Ramos (cell line): ENCODE data around the gene STPG3.

Source experiments
- in situ Hi-C: fragments of 300-500 bp; cut with MboI; formaldehyde crosslinking; loops from one replicate; pipeline ENCODE4 v1.14.3; 2022; ENCODE audit warnings: low sequenced_read_pairs; ENCODE audit not compliant: unreplicated experiment

The STPG3 gene

GRCh38 chr9:137232101-137232500, 19.0 kb upstream of the STPG3 start:
- in situ Hi-C loops = loop anchor here (25.0 kb wide), 1 partner anchor 445 kb away; the partner anchor contains the start of genes CCDC183 and TMEM141

GRCh38 chr9:137232510-137232909, 18.6 kb upstream of the STPG3 start:
- in situ Hi-C loops = loop anchor here (25.0 kb wide), 1 partner anchor 445 kb away; the partner anchor contains the start of genes CCDC183 and TMEM141

- in situ Hi-C loops = loop anchor here (25.0 kb wide), 1 partner anchor 446 kb away; the partner anchor contains the start of genes CCDC183 and TMEM141
These were observed 17.7 kb upstream of the STPG3 start for GRCh38 chr9:137233143-137233980.

- in situ Hi-C loops = loop anchor here (25.0 kb wide), 1 partner anchor 447 kb away; the partner anchor contains the start of genes CCDC183 and TMEM141
These were observed 16.9 kb upstream of the STPG3 start for GRCh38 chr9:137234055-137234697.

GRCh38 chr9:137234758-137235423, 16.2 kb upstream of the STPG3 start:
- in situ Hi-C loops = loop anchor here (25.0 kb wide), 1 partner anchor 448 kb away; the partner anchor contains the start of genes CCDC183 and TMEM141

- in situ Hi-C loops = loop anchor here (25.0 kb wide), 1 partner anchor 448 kb away; the partner anchor contains the start of genes CCDC183 and TMEM141
These were observed 15.5 kb upstream of the STPG3 start for GRCh38 chr9:137235424-137236237.

GRCh38 chr9:137236238-137236935, 14.7 kb upstream of the STPG3 start:
- in situ Hi-C loops = loop anchor here (25.0 kb wide), 1 partner anchor 449 kb away; the partner anchor contains the start of genes CCDC183 and TMEM141

GRCh38 chr9:137236936-137237421, 14.1 kb upstream of the STPG3 start:
- in situ Hi-C loops = loop anchor here (25.0 kb wide), 1 partner anchor 450 kb away; the partner anchor contains the start of genes CCDC183 and TMEM141

GRCh38 chr9:137237759-137238726, 13.0 kb upstream of the STPG3 start:
- in situ Hi-C loops = loop anchor here (25.0 kb wide), 1 partner anchor 451 kb away; the partner anchor contains the start of genes CCDC183 and TMEM141

- in situ Hi-C loops = loop anchor here (25.0 kb wide), 1 partner anchor 452 kb away; the partner anchor contains the start of genes CCDC183 and TMEM141
These were observed 11.4 kb upstream of the STPG3 start for GRCh38 chr9:137239541-137240200.

GRCh38 chr9:137240318-137240840, 10.7 kb upstream of the STPG3 start:
- in situ Hi-C loops = loop anchor here (25.0 kb wide), 1 partner anchor 453 kb away; the partner anchor contains the start of genes CCDC183 and TMEM141

GRCh38 chr9:137240841-137241489, 10.1 kb upstream of the STPG3 start, which contains the start of gene TUBB4B:
TUBB4B (plus strand) TSS chr9:137241287; CDS start chr9:137241361, 74 bp downstream.
- in situ Hi-C loops = loop anchor here (25.0 kb wide), 1 partner anchor 454 kb away; the partner anchor contains the start of genes CCDC183 and TMEM141

GRCh38 chr9:137241490-137242268, 9.4 kb upstream of the STPG3 start:
- in situ Hi-C loops = loop anchor here (25.0 kb wide), 1 partner anchor 454 kb away; the partner anchor contains the start of genes CCDC183 and TMEM141

- in situ Hi-C loops = loop anchor here (25.0 kb wide), 1 partner anchor 455 kb away; the partner anchor contains the start of genes CCDC183 and TMEM141
These were observed 8.6 kb upstream of the STPG3 start for GRCh38 chr9:137242269-137243203.
